ENCODE data around the gene KDELR3. TPM values are rescaled to one million over a fixed set of nuclear protein-coding genes. Genes with fewer than 3 reads are reported as not detected.

The KDELR3 gene
- total RNA-seq, 4 donors from 2014 or later = 5.6 to 12.5 (median 8.7) TPM; not detected in 1

DNA sequence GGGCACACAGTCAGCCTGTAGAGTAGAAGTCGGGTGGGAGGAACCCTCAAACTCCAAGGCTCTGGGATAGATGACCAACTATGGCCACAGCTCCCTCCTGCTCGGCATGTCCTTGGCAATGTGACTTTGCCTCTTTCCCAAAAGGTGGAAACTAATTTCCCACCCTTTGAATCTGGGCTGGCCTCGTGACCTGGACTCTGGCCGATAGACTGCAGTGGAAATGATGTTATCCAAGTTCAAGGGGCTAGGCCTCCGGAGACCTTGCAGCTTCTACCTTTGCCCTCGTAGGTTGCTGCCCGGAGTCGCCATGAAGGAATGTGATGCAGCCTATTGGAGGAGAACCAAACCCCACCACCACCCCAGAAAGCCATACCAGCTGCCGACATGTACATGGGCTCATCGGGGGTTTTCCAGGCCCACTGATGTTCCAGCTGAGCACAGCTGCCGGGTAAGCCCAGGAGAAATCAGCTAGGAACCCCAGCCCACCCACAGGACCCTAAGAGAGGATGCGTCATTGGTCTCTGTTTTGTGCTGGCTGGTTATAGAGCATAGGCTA, 43.3 kb upstream of the KDELR3 start:
- intact Hi-C loops (cut with DNase I; ENCODE audit: low total_unique reads) = no loop called here
- WGBS, 2 donors (ENCODE audit: low coverage in 1 of 2) = 74% methylated on average over 12 of the region's 12 CpGs; no CpG with 5 or more reads in 1 of the 2 donors
- TF ChIP-seq POLR2AphosphoS5 (IDR thresholded peaks at IDR 0.05) (no peak), EP300 (IDR thresholded peaks at IDR 0.05; ENCODE audit: low read depth) (no peak), POLR2A (IDR thresholded peaks at IDR 0.05) (no peak)
- TF ChIP-seq, protein P1, sequence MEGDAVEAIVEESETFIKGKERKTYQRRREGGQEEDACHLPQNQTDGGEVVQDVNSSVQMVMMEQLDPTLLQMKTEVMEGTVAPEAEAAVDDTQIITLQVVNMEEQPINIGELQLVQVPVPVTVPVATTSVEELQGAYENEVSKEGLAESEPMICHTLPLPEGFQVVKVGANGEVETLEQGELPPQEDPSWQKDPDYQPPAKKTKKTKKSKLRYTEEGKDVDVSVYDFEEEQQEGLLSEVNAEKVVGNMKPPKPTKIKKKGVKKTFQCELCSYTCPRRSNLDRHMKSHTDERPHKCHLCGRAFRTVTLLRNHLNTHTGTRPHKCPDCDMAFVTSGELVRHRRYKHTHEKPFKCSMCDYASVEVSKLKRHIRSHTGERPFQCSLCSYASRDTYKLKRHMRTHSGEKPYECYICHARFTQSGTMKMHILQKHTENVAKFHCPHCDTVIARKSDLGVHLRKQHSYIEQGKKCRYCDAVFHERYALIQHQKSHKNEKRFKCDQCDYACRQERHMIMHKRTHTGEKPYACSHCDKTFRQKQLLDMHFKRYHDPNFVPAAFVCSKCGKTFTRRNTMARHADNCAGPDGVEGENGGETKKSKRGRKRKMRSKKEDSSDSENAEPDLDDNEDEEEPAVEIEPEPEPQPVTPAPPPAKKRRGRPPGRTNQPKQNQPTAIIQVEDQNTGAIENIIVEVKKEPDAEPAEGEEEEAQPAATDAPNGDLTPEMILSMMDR (IDR thresholded peaks at IDR 0.05) = no peak
- Histone ChIP-seq H3K4me1 (peaks cover 0 to 11% (median 7%) of the 10 kb centered on the region in 4 donors), H3K4me3 (no peak overlapping the region), H3K36me3 (no peaks in the 10 kb centered on the region), H3K27me3 (no peaks in the 10 kb centered on the region), H3K9me3 (no peaks in the 10 kb centered on the region), H3K27ac (peak overlapping the region in 3 of 4 donors; percentile 17 to 35 (median 17))
- DNase-seq = no peak
- in situ Hi-C loops (cut with MboI; ENCODE audit: low pct_ligation_motif_present in 1 of 4, low pct_unique_long_range_greater_than_20kb in 1 of 4, low sequenced_read_pairs in 3 of 4) = loop anchor here in 1 of 4 donors (25.0 kb wide), 1 partner anchor 112 kb away; the partner anchor contains the start of gene CSNK1E

DNA sequence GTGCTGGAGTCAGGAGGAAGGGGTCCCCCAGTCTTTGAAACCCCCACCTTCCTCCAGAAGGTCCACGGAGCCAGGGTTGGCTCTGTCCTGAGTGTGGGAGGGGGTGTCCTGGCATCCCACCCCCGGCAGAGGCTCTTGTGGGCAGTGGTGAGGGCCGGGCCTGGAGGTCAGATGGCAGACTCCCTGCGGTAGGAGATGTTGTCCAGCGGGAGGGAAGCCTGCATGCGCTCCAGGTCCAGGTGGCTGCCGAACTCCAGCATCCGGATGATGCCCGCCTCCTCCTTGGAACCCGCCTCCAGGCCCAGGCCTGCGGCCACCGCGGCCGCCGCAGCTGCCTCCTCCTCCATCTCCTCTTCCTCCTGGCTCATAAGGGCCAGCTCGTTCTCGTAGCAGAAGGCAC, 41.3 kb upstream of the KDELR3 start:
- in situ Hi-C loops (cut with MboI; ENCODE audit: low pct_ligation_motif_present in 1 of 4, low pct_unique_long_range_greater_than_20kb in 1 of 4, low sequenced_read_pairs in 3 of 4) = no loop called here
- Histone ChIP-seq H3K4me3 (no peak overlapping the region), H3K27ac (no peak overlapping the region), H3K4me1 (peaks cover 0 to 11% (median 7%) of the 10 kb centered on the region in 4 donors), H3K36me3 (no peaks in the 10 kb centered on the region), H3K27me3 (no peaks in the 10 kb centered on the region), H3K9me3 (no peaks in the 10 kb centered on the region)
- intact Hi-C loops (cut with DNase I; ENCODE audit: low total_unique reads) = no loop called here
- WGBS, 2 donors (ENCODE audit: low coverage in 1 of 2) = 90% methylated on average over 13 of the region's 17 CpGs; no CpG with 5 or more reads in 1 of the 2 donors
- TF ChIP-seq, protein P1 (IDR thresholded peaks at IDR 0.05) = no peak
- TF ChIP-seq POLR2AphosphoS5 (IDR thresholded peaks at IDR 0.05) = no peak
- TF ChIP-seq POLR2A (IDR thresholded peaks at IDR 0.05) = no peak
- TF ChIP-seq EP300 (IDR thresholded peaks at IDR 0.05; ENCODE audit: low read depth) = no peak
- DNase-seq = no peak

DNA sequence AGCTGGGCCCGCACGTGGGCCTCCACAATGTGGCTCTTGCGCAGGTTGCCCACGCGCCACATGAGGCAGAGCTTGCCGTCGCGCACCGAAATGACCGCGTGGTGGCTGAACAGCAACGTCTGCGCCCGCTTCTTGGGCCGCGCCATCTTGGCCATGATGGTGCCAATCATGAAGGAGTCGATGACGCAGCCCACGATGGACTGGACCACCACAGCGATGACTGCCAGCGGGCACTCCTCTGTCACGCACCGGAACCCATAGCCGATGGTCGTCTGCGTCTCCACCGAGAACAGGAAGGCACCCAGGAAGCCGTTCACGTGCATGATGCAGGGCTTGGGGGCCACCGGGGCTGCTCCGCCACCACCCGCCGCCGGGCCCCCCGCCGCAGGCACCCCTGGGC, 40.4 kb upstream of the KDELR3 start:
- no peaks in the 10 kb centered on the region for H3K9me3 ChIP-seq
- DNase-seq = no peak
- H3K27me3 ChIP-seq = no peaks in the 10 kb centered on the region
- peaks cover 0 to 11% (median 7%) of the 10 kb centered on the region in 4 donors for H3K4me1 ChIP-seq
- 99 to 100% methylated on average over 2 to 27 of the region's 36 CpGs for WGBS, 2 donors (ENCODE audit: low coverage in 1 of 2)
- no peak for TF ChIP-seq POLR2AphosphoS5 (IDR thresholded peaks at IDR 0.05)
- TF ChIP-seq EP300 (IDR thresholded peaks at IDR 0.05; ENCODE audit: low read depth) = no peak
- no peak for TF ChIP-seq POLR2A (IDR thresholded peaks at IDR 0.05)
- TF ChIP-seq, protein P1 (IDR thresholded peaks at IDR 0.05) = no peak
- no peak overlapping the region for H3K4me3 ChIP-seq
- H3K27ac ChIP-seq = no peak overlapping the region
- intact Hi-C loops (cut with DNase I; ENCODE audit: low total_unique reads) = no loop called here
- in situ Hi-C loops (cut with MboI; ENCODE audit: low pct_ligation_motif_present in 1 of 4, low pct_unique_long_range_greater_than_20kb in 1 of 4, low sequenced_read_pairs in 3 of 4) = no loop called here
- H3K36me3 ChIP-seq = no peaks in the 10 kb centered on the region

DNA sequence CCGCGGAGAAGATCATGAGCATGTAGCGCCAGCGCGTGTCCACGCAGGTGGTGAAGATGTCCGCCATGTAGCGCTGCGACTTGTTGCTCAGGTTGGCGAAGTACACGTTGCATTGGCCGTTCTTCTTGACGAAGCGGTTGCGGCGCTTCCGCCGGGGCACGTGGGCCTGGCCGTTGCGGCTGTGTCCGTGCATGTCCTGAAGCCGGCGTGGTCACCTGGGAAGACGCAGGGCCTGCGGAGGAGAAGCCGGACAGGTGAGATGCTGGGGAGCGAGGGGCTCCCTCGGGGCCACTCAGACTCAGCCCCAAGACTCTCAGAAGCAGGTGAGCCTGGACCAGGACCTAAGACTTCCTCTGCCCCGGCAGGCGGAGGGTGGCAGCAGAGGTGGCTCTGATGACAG, 40.0 kb upstream of the KDELR3 start:
- intact Hi-C loops (cut with DNase I; ENCODE audit: low total_unique reads) = no loop called here
- no peaks in the 10 kb centered on the region for H3K36me3 ChIP-seq
- in situ Hi-C loops (cut with MboI; ENCODE audit: low pct_ligation_motif_present in 1 of 4, low pct_unique_long_range_greater_than_20kb in 1 of 4, low sequenced_read_pairs in 3 of 4) = no loop called here
- H3K4me3 ChIP-seq = no peak overlapping the region
- no peak for DNase-seq
- H3K4me1 ChIP-seq = peaks cover 0 to 11% (median 7%) of the 10 kb centered on the region in 4 donors
- TF ChIP-seq POLR2A (IDR thresholded peaks at IDR 0.05) (no peak), EP300 (IDR thresholded peaks at IDR 0.05; ENCODE audit: low read depth) (no peak), POLR2AphosphoS5 (IDR thresholded peaks at IDR 0.05) (no peak)
- TF ChIP-seq, protein P1 (IDR thresholded peaks at IDR 0.05) = no peak
- WGBS, 2 donors (ENCODE audit: low coverage in 1 of 2) = 97% methylated on average over 29 of the region's 31 CpGs; no CpG with 5 or more reads in 1 of the 2 donors
- no peaks in the 10 kb centered on the region for H3K27me3 ChIP-seq
- no peak overlapping the region for H3K27ac ChIP-seq
- no peaks in the 10 kb centered on the region for H3K9me3 ChIP-seq
